ENCODE data around the gene AMBRA1.
A peak's percentile ranks its signal among the peaks of the same experiment; 100 is the strongest.

AMBRA1 gene

GRCh38 chr11:46577058-46577457, 16.8 kb downstream of the AMBRA1 start:
- no peak for DNase-seq (ENCODE audit: low read depth in 2 of 2, low spot score in 1 of 2)

- DNase-seq (ENCODE audit: low read depth in 2 of 2, low spot score in 1 of 2): no peak
These were observed 19.2 kb downstream of the AMBRA1 start for GRCh38 chr11:46574656-46575055.

DNA sequence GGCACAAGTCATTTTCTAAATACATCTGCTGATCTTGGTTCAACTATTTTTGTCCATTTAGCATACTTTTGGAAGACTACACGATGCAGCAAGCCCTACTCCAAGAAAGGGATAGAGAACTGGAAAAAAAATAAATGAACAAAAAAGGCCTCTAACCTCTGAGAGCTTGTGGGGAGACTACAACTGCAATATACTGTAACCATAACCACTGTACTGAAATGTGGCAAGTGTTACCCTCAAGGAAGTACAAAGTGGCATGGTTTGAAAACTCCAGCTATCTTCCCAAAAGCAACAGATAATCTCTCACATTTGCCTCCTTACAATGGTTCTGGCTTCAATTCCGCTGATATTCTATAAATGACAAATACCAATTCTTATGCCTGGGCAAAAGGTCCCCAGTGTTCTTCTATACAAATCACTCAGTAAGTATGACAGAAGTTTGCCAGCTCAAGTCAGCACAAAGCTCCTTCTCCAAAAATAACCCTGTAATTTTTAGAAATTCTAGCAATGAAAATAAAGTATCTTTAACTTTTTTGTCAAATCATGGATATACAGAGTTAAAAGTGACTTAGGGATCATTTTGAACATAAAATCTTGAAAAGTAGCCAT, 22.9 kb downstream of the AMBRA1 start:
- no peak for DNase-seq (ENCODE audit: low read depth in 2 of 2, low spot score in 1 of 2)

GRCh38 chr11:46565232-46565840, 28.5 kb downstream of the AMBRA1 start:
- no peak for DNase-seq (ENCODE audit: low read depth in 2 of 2, low spot score in 1 of 2)

DNA sequence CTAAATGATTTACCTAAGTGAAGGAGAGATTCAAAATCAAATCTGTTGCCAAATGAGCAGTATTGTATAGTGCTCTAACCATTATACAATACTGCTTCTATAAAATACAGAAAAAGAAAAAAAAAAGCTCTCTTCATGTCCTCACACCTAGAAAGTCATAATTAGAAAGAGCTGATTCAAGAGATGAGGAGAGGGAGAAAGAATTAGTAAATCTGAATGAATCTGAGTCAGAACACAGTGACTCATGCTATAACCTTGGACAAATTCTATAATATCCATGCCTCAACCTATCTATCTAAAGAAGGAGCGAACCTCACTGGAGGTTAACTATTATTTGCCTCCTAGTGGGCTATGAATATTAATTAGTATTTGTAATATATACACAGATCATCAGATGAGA, 29.4 kb downstream of the AMBRA1 start:
- DNase-seq (ENCODE audit: low read depth in 2 of 2, low spot score in 1 of 2): no peak

GRCh38 chr11:46562527-46562926, 31.3 kb downstream of the AMBRA1 start:
- no peak for DNase-seq (ENCODE audit: low read depth in 2 of 2, low spot score in 1 of 2)

DNA sequence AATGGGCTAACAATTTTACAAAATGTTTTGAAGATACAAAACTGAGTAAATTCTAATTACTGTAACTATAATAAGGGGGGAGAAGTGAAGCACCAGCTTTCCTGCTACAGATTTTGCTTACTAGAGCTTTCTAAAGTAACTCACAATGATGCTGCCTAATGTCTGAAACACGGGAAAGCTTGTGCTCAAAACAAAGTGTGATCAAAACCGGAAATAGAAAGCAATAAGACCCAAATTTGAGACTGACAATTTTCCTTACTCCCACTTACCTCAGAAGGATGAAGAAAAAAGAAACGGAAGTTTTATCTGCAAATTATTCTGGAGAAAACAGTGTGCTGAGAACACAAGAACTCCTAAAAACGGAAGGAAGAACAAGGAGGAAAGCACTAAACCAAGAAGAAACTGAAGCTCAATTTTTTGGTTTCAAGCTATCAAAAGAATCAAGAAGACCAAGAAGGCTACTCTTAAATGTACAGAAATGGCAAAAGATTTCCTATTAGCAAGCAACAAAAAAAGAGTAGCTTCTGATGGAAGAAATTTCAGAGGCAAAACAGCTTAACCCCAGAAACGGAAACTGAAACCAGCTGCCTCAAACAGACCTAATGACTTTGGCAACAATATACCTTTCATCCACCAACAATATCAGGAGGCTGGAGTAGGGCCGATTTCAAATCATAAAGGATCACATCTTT, 33.4 kb downstream of the AMBRA1 start:
- DNase-seq (ENCODE audit: low read depth in 2 of 2, low spot score in 1 of 2): no peak

DNA sequence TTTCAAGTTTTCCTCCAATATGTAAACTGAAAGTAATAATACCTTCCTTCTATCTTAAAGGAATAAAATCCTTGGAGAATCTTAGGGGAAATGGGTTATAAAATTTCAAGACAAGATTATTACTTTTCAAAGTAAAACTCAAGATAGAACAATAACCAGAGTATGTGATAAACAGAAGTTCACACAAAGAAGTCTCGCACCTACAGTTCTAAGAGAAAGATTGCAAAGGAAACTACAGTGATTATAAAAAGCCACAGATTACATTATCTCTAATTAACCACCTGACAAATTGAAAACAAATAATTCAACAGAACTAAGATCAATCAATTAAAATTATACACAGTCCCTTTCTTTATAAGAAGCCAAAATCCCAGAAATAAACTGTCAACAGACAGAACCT, 34.0 kb downstream of the AMBRA1 start:
- DNase-seq (ENCODE audit: low read depth in 2 of 2, low spot score in 1 of 2): no peak

DNA sequence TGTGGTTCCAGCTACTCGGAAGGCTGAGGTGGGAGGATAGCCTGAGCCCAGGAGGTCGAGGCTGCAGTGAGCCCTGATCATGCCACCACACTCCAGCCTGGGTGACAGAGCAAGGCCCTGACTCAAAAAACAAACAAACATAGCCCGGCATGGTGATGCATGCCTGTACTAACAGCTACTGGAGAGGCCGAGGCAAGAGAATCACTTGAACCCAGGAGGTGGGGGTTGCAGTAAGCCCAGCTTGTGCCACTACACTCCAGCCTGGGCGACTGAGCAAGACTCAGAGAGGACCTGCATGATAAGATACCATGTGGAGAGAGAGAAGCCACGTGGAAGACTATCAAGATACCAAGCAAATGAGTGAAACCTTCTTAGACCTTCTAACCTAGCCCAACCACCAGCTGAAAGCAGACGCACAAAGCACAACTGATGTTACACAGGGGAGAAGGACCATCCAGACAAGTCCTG, 36.1 kb downstream of the AMBRA1 start:
- no peak for DNase-seq (ENCODE audit: low read depth in 2 of 2, low spot score in 1 of 2)

- no peak for DNase-seq (ENCODE audit: low read depth in 2 of 2, low spot score in 1 of 2)
These were observed 38.4 kb downstream of the AMBRA1 start for GRCh38 chr11:46555267-46556054.

DNA sequence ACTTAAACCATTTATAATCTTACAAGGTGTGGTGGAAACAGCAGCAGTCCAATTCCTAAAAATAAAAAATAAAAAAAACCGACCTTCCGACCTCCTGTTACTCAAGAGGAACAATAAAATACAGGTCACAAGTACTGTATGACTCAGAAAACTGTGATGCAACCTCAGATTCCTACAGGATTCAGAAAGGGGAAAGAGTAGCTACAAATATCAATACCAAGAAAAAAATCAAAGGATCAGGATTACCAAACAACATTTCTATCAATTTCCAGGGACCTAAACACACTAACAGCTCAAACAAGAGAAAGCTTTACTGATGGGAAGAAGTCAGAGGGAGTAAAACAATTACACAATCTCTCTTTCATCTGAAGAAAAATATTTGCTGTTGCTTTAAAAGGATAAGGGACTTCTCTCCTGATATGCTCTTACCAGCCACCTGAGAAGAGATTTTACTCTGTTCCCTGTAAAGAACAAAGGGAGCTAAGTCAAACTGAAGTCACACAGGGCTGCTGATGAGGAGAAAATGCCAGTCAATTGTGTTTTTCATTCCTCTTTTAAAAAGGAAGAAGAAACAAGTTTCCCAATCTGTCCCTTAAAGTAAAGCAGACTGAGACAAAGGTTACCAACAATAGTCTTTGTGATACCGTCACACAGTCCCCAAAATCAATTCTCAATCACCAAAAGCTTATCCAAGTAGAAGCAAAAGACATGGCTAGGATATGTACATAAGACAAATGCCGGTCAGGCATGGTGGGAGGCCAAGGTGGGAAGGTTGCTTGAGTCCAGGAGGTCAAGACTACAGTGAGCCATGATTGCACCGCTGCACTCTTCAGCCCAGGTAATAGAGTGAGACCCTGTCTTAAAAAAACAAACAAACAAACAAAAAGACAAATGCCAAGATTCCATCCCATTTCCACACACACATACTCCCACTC, 39.3 kb downstream of the AMBRA1 start:
- DNase-seq (ENCODE audit: low read depth in 2 of 2, low spot score in 1 of 2): no peak

DNA sequence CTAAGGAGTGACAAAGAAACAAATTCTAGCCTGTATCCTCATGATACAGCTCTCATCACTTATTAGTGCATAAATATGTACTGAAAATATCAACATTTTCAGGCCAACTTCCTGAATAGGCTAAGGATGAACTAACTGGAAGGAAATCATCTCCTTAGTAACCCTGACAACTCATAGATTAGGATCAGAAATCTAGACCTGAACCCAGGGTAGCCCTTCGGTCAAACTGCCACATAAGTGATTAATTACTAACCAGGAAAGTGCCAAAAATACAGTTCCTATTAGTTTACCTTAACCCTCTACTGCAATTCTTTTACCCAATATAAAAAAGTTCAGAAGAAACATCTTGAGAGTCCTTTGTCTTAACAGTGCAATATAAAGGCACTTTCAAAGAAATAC, 40.0 kb downstream of the AMBRA1 start:
- no peak for DNase-seq (ENCODE audit: low read depth in 2 of 2, low spot score in 1 of 2)

DNA sequence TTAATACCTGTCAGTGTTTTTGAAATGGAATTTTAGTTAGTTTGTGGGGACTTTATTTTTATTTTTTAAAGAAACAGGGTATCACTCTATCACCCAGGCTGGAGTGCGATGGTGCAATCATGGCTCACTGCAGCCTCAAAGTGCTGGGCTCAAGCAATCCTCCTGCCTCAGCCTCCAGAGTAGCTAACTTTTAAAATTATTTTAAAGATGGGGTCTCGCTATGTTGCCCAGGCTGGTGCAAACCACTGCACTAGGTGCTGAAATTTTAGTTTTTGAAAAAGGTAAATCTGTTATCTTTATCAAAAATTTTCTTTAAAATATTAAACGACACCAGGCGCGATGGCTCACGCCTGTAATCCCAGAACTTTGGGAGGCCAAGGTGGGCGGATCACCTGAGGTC, 42.6 kb downstream of the AMBRA1 start:
- DNase-seq (ENCODE audit: low read depth in 2 of 2, low spot score in 1 of 2): no peak

GRCh38 chr11:46547579-46547978, 46.2 kb downstream of the AMBRA1 start:
- no peak for DNase-seq (ENCODE audit: low read depth in 2 of 2, low spot score in 1 of 2)

- DNase-seq (ENCODE audit: low read depth in 2 of 2, low spot score in 1 of 2): no peak
These were observed 50.3 kb downstream of the AMBRA1 start for GRCh38 chr11:46543564-46543963.

- DNase-seq (ENCODE audit: low read depth in 2 of 2, low spot score in 1 of 2): no peak
These were observed 52.0 kb downstream of the AMBRA1 start for GRCh38 chr11:46541593-46542371.

DNA sequence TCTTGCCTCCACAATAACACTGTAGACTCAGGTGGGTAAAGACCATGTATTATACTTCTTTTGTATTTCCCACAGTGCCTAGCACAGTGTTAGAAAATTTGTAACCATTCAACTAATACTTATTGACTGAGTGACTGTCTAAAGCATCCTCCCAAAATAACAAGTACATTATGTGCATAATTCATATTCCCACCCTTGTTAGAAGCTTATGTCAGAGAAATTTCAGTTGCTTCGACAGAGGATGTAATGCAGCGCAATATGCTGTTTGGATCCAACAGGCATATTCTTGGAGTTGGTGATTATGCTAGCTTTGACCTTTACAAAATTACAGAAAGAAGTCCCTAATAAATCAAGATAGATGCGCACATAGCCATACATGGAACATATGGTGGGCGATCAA, 53.0 kb downstream of the AMBRA1 start:
- no peak for DNase-seq (ENCODE audit: low read depth in 2 of 2, low spot score in 1 of 2)

DNA sequence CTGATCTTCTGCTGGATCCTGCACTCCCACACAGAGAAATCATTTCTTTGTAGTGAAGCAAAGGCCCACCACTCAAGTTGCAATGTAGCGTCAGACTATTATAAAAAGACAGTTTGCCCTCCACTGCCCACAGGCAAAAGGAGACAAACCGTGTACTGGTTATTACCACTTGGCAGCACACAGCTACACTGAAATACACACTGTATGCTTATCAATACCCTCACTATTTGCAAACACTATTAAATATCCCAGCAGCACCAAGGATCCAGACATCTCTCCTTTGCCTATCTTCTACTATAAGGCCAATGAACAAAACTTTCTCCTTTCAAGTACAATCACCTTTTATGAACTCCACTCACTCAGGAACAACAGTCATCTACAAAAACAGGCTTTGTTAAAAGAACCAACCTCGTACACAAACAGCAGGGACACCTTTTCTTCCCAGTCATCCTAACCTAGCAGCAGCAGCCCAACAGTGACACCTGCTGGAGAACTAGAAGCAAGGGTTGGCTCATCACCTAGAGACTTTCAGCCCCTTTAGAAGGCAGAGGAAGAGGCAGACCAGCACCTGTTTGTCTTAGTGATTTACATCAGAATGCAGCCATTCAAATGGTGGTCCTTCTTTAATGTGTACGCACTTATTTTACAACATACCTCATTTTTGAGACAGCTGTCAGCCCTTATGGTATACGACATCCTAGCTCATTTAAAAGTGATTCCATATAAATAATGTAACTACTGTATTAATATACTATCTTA, 56.1 kb downstream of the AMBRA1 start:
- peak in 1 of 2 donors; percentile 28 for DNase-seq (ENCODE audit: low read depth in 2 of 2, low spot score in 1 of 2)

- no peak for DNase-seq (ENCODE audit: low read depth in 2 of 2, low spot score in 1 of 2)
These were observed 56.7 kb downstream of the AMBRA1 start for GRCh38 chr11:46537121-46537520.

Measured in stimulated activated CD8-positive, alpha-beta memory T cell treated with anti-CD3 and anti-CD28 coated beads, Interleukin-4, amount 100 ng/mL, for 1 hour (primary cell).